K562 (cell line): ENCODE measurements around the gene CTCFL. TPM values are rescaled to one million over a fixed set of nuclear protein-coding genes. Genes with fewer than 3 reads are reported as not detected.

ENCODE experiments used
- CBX8 ChIP-seq: fragments of 200-600 bp; sonication (generic); IDR thresholded peaks from 2 replicates; pipeline ENCODE4 v1.6.1; 2012; ENCODE audit warnings: borderline replicate concordance, mixed run types, low read depth, mild to moderate bottlenecking, moderate library complexity, mixed read lengths, low read length, control low read depth, inconsistent platforms; ENCODE audit not compliant: poor library complexity, severe bottlenecking; ENCODE audit errors: extremely low read depth
- CEBPB ChIP-seq: fragments of 450-650 bp; IDR thresholded peaks from 2 replicates; pipeline ENCODE4 v1.6.1; 2016; ENCODE audit warnings: missing genetic modification characterization, missing compliant biosample characterization
- CTBP1 ChIP-seq: fragments of 450-650 bp; IDR thresholded peaks from 2 replicates; pipeline ENCODE4 v1.6.1; 2016; ENCODE audit warnings: borderline replicate concordance
- DDX20 ChIP-seq: fragments of 450-650 bp; IDR thresholded peaks from 2 replicates; pipeline ENCODE4 v1.6.1; 2016; ENCODE audit warnings: missing genetic modification characterization, low read depth, mild to moderate bottlenecking, missing compliant biosample characterization, moderate library complexity
- ESRRA ChIP-seq: fragments of 450-650 bp; IDR thresholded peaks from 2 replicates; pipeline ENCODE4 v1.6.1; 2014; ENCODE audit warnings: low read depth, mild to moderate bottlenecking, moderate library complexity, borderline replicate concordance
- ETV5 ChIP-seq: sonication (generic); formaldehyde crosslinking; IDR thresholded peaks from 2 replicates; pipeline ENCODE4 v1.4.0; 2020; ENCODE audit warnings: low read depth, mild to moderate bottlenecking, missing genetic modification reagents
- JUN ChIP-seq, 2 experiments: sonication (generic) in 1 of 2; formaldehyde crosslinking in 1 of 2; IDR thresholded peaks; 2 replicates each; pipeline versions ENCODE4 v1.6.1 to v1.8.0; 2012 to 2022; ENCODE audit warnings: borderline replicate concordance in 2 of 2, mild to moderate bottlenecking in 2 of 2, improper control_type of control experiment in 1 of 2, low read depth in 1 of 2, low read length in 1 of 2, missing genetic modification reagents in 1 of 2
- JUNB ChIP-seq: fragments of 450-650 bp; formaldehyde crosslinking; conservative IDR thresholded peaks from 2 replicates; pipeline ENCODE4 v1.4.0; 2020; ENCODE audit warnings: mild to moderate bottlenecking
- KDM1A ChIP-seq, 2 experiments: fragments of 450-650 bp; IDR thresholded peaks; 2 replicates each; pipeline ENCODE4 v1.6.1; 2016; ENCODE audit warnings: mild to moderate bottlenecking in 2 of 2
- MCM2 ChIP-seq: fragments of 450-650 bp; IDR thresholded peaks from 2 replicates; pipeline ENCODE4 v1.6.1; 2017; ENCODE audit warnings: low read depth, mild to moderate bottlenecking
- MCM5 ChIP-seq: fragments of 450-650 bp; IDR thresholded peaks from 2 replicates; pipeline ENCODE4 v1.6.1; 2016; ENCODE audit warnings: low read depth
- MITF ChIP-seq: IDR thresholded peaks from 2 replicates; pipeline ENCODE4 v1.6.1; 2014; ENCODE audit warnings: antibody characterized with exemption
- PCBP1 ChIP-seq: fragments of 200-400 bp; formaldehyde crosslinking; IDR thresholded peaks from 2 replicates; pipeline ENCODE4 v1.6.1; 2018; ENCODE audit warnings: mild to moderate bottlenecking, low read depth, low read length; ENCODE audit not compliant: poor library complexity, severe bottlenecking
- POLR2AphosphoS2 ChIP-seq: IDR thresholded peaks from 2 replicates; pipeline ENCODE4 v1.6.1; 2012; ENCODE audit warnings: low read length, improper control_type of control experiment
- PREB ChIP-seq: sonication (generic); formaldehyde crosslinking; IDR thresholded peaks from 2 replicates; pipeline ENCODE4 v1.8.1; 2023; ENCODE audit warnings: mild to moderate bottlenecking, missing genetic modification reagents
- RAD51 ChIP-seq: fragments of 450-650 bp; IDR thresholded peaks from 2 replicates; pipeline ENCODE4 v1.7.1; 2016; ENCODE audit warnings: low read depth, mild to moderate bottlenecking, borderline replicate concordance
- SLC30A9 ChIP-seq: fragments of 250-450 bp; sonication (Bioruptor Pico); IDR thresholded peaks from 2 replicates; pipeline ENCODE4 v1.8.0; 2022; ENCODE audit warnings: mild to moderate bottlenecking, moderate library complexity
- SMAD2 ChIP-seq: fragments of 150-350 bp; IDR thresholded peaks from 2 replicates; pipeline ENCODE4 v1.6.1; 2014; ENCODE audit warnings: low read depth, mild to moderate bottlenecking, low read length
- SOX6 ChIP-seq: fragments of 450-650 bp; IDR thresholded peaks from 2 replicates; pipeline ENCODE4 v1.6.1; 2014; ENCODE audit warnings: mild to moderate bottlenecking
- ZNF830 ChIP-seq: fragments of 250-450 bp; sonication (Bioruptor Pico); IDR thresholded peaks from 2 replicates; pipeline ENCODE4 v1.5.0; 2021; ENCODE audit warnings: mild to moderate bottlenecking
- ZSCAN29 ChIP-seq: fragments of 450-650 bp; IDR thresholded peaks from 2 replicates; pipeline ENCODE4 v1.6.1; 2017
- polyA plus RNA-seq, 8 experiments: library from polyadenylated mRNA; depleted of rRNA in 4 of 8; stranded (reverse) in 5 of 8; unstranded in 3 of 8; fragments of >200 nt; fragmentation: Nextera tagmentation in 2 of 8; fragmentation: Illumina TruSeq in 1 of 8; extraction: Ambion mirVana in 2 of 8; extraction: Trizol in 1 of 8; gene quantifications; 2 replicates each; pipeline versions ENCODE4 v1.2.1 to v1.2.3, GENCODE V29; 2011 to 2014; ENCODE audit warnings: inconsistent platforms in 1 of 8, missing spikeins in 1 of 8
- total RNA-seq, 7 experiments: library from RNA; depleted of rRNA in 6 of 7; stranded (reverse); fragments of >200 nt in 6 of 7; fragmentation: Illumina TruSeq in 2 of 7; extraction: Trizol in 2 of 7; gene quantifications; 2 replicates each; pipeline versions ENCODE4 v1.2.1 to v1.2.3, GENCODE V29; 2011 to 2021; ENCODE audit warnings: low replicate concordance in 1 of 7
- TF ChIP-seq, protein P1 (sequence below): fragments of 250-450 bp; sonication (Bioruptor Pico); IDR thresholded peaks from 2 replicates; pipeline ENCODE4 v1.4.0; 2020; ENCODE audit warnings: mild to moderate bottlenecking
- TF ChIP-seq, protein P2 (sequence below): fragments of 450-650 bp; conservative IDR thresholded peaks from 2 replicates; pipeline ENCODE4 v1.6.1; 2016; ENCODE audit warnings: missing genetic modification characterization, low read depth, mild to moderate bottlenecking, missing compliant biosample characterization, moderate library complexity

The CTCFL gene
- total and polyA plus RNA-seq, 9 of the 15 experiments (the other 6 are each of a cell fraction or from before 2014, with no cell fraction given) = 42.4 to 188 (median 111) TPM

DNA sequence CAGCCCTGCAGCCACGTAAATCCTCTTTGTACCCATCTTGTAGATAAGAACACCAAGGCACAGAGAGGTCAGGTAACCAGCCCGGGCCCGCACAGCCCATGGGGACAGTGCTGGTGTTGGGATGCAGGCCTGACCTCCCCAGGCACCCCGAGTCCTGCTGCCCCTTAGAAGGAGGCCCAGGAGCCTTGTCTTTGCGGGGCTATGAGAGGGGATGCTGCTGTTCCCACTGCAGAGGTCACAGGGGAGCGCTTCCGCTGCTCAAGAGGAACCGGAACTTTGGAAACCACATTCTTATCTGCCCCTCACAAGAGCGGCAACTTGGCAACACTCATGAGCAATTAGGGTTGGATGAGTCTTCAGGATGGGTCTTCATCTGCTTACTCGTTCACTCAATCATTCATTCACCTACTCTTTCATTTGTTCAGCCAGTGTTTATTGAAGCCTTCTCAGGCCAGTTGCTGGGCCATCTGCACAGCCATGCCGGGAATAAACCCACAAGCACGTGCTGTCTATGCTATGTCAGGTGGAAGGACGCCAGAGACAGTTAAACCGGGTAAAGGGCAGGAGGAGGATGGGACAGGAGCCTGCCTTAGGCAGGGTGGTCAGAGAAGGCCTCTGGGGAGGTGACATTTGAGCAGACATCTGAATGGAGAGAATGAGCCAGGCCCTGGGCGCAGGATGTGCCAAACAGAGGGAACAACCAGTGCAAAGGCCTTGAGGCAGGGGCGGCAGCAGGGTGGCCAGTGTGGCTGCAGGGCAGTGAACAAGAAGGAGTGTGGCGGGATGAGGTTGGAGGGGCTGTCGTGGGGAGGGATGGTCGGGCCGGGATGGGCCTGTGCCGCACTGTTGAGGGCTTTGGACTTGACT lies 72.9 kb downstream of the CTCFL start (continued):
- no peak for TF ChIP-seq ZSCAN29
- TF ChIP-seq PREB = no peak
- TF ChIP-seq DDX20 = 0 out of 2 replicates have a peak, but pooled peaks have one; percentile 47
- no peak for TF ChIP-seq SMAD2
- TF ChIP-seq SLC30A9 = no peak
- TF ChIP-seq, protein P1, sequence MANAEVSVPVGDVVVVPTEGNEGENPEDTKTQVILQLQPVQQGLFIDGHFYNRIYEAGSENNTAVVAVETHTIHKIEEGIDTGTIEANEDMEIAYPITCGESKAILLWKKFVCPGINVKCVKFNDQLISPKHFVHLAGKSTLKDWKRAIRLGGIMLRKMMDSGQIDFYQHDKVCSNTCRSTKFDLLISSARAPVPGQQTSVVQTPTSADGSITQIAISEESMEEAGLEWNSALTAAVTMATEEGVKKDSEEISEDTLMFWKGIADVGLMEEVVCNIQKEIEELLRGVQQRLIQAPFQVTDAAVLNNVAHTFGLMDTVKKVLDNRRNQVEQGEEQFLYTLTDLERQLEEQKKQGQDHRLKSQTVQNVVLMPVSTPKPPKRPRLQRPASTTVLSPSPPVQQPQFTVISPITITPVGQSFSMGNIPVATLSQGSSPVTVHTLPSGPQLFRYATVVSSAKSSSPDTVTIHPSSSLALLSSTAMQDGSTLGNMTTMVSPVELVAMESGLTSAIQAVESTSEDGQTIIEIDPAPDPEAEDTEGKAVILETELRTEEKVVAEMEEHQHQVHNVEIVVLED = no peak; the same call in none of the 2 replicates
- TF ChIP-seq PCBP1 = no peak
- peak; percentile 92 for TF ChIP-seq CTBP1
- TF ChIP-seq MCM2 = no peak
- peak; percentile 64; the same call in 1 of the 2 replicates for TF ChIP-seq SOX6
- peak; percentile 100 for TF ChIP-seq ESRRA
- TF ChIP-seq, protein P2, sequence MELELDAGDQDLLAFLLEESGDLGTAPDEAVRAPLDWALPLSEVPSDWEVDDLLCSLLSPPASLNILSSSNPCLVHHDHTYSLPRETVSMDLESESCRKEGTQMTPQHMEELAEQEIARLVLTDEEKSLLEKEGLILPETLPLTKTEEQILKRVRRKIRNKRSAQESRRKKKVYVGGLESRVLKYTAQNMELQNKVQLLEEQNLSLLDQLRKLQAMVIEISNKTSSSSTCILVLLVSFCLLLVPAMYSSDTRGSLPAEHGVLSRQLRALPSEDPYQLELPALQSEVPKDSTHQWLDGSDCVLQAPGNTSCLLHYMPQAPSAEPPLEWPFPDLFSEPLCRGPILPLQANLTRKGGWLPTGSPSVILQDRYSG (tag) = 0 out of 2 replicates have a peak, but pooled peaks have one; percentile 78
- TF ChIP-seq MITF = 0 out of 2 replicates have a peak, but pooled peaks have one; percentile 31
- no peak for TF ChIP-seq CBX8
- TF ChIP-seq MCM5 = no peak
- no peak for TF ChIP-seq ZNF830 (CRISPR knock-in tag)
- TF ChIP-seq RAD51 = 0 out of 2 replicates have a peak, but pooled peaks have one; percentile 26
- TF ChIP-seq JUN (IDR thresholded peaks at IDR 0.05; ENCODE audit: borderline replicate concordance, low read depth, low read length) = peak; percentile 33; the same call in 1 of the 2 replicates
- TF ChIP-seq JUN (CRISPR knock-in tag; IDR thresholded peaks at IDR 0.05; ENCODE audit: borderline replicate concordance) = no peak
- 0 out of 2 replicates have a peak, but pooled peaks have one; percentile 6 for TF ChIP-seq CEBPB (tag)
- TF ChIP-seq ETV5 (CRISPR knock-in tag) = peak; percentile 99
- TF ChIP-seq JUNB (CRISPR knock-in tag) = no peak
- no peak for TF ChIP-seq POLR2AphosphoS2
- peak; percentile 94 to 97 for TF ChIP-seq KDM1A (IDR thresholded peaks at IDR 0.05)
